NCI-H1417 treated with DMSO at 0.1 percent for 48 hours (cell line): Measurements from ENCODE around the gene CDC37L1.
"Not testable (repeated sequence)": the region's sequence is repeated elsewhere in the genome, so short reads cannot be mapped to it uniquely, and the experiment has no call there.

Experiments
- DNase-seq: peaks from one replicate; lab custom pipeline; 2025; lab: John Stamatoyannopoulos, UW

Gene CDC37L1

GRCh38 chr9:4679268-4680172 lies at the start of gene CDC37L1:
Gene CDC37L1, plus strand, starts transcription at chr9:4679569. Its CDS starts 199 bp downstream, at chr9:4679768.
- DNase-seq, result peak; percentile 42

- no peak for DNase-seq
Observed at GRCh38 chr9:4630836-4631235, 48.5 kb upstream of the CDC37L1 start.

GRCh38 chr9:4638968-4639367 lies 40.4 kb upstream of the CDC37L1 start:
- DNase-seq, result no peak

- DNase-seq, result no peak
Observed at GRCh38 chr9:4639420-4639819, 39.9 kb upstream of the CDC37L1 start.

- DNase-seq, result no peak
Observed at GRCh38 chr9:4640027-4640426, 39.3 kb upstream of the CDC37L1 start.

GRCh38 chr9:4642351-4642750 lies 37.0 kb upstream of the CDC37L1 start:
- DNase-seq, result no peak

GRCh38 chr9:4654084-4654483 lies 25.3 kb upstream of the CDC37L1 start:
- no peak for DNase-seq

GRCh38 chr9:4654538-4654937 lies 24.8 kb upstream of the CDC37L1 start:
- no peak for DNase-seq

- DNase-seq, result not testable (repeated sequence)
Observed at GRCh38 chr9:4656196-4656595, 23.2 kb upstream of the CDC37L1 start.

- no peak for DNase-seq
Observed at GRCh38 chr9:4656621-4657020, 22.7 kb upstream of the CDC37L1 start.

GRCh38 chr9:4657426-4658159 lies 21.8 kb upstream of the CDC37L1 start:
- DNase-seq, result no peak

GRCh38 chr9:4660665-4661064 lies 18.7 kb upstream of the CDC37L1 start:
- DNase-seq, result not testable (repeated sequence)

GRCh38 chr9:4661165-4661564 lies 18.2 kb upstream of the CDC37L1 start:
- DNase-seq, result no peak

GRCh38 chr9:4661611-4662010 lies 17.8 kb upstream of the CDC37L1 start:
- DNase-seq, result no peak

GRCh38 chr9:4662108-4662988 lies 17.0 kb upstream of the CDC37L1 start, which contains the start of gene PLPP6:
Gene PLPP6, plus strand, starts transcription at chr9:4662294. Its CDS starts 82 bp downstream, at chr9:4662376.
- DNase-seq, result peak; percentile 56

GRCh38 chr9:4662989-4663792 lies 16.2 kb upstream of the CDC37L1 start:
- DNase-seq, result no peak

- no peak for DNase-seq
Observed at GRCh38 chr9:4663956-4664355, 15.4 kb upstream of the CDC37L1 start.

- DNase-seq, result no peak
Observed at GRCh38 chr9:4665357-4665756, 14.0 kb upstream of the CDC37L1 start.

- DNase-seq, result no peak
Observed at GRCh38 chr9:4666042-4666699, 13.2 kb upstream of the CDC37L1 start, which contains the start of gene SPATA6L. Gene SPATA6L, minus strand, starts transcription at chr9:4666480. Its CDS starts 230 bp downstream, at chr9:4666250.

- no peak for DNase-seq
Observed at GRCh38 chr9:4667681-4668080, 11.7 kb upstream of the CDC37L1 start.
